NCI-H1930 (cell line): Measurements from ENCODE around the gene HMGXB3.
"Not testable (repeated sequence)": the region's sequence is repeated elsewhere in the genome, so short reads cannot be mapped to it uniquely, and the experiment has no call there.

Source experiments
- DNase-seq, 2 experiments: peaks; one replicate each; lab custom pipeline; 2025; lab: John Stamatoyannopoulos, UW

Gene HMGXB3

GRCh38 chr5:150068472-150068871 is 67.9 kb downstream of the HMGXB3 start:
- DNase-seq = no peak

- DNase-seq = no peak
These were observed 68.6 kb downstream of the HMGXB3 start for GRCh38 chr5:150068961-150069645.

- DNase-seq = no peak
These were observed 69.4 kb downstream of the HMGXB3 start for GRCh38 chr5:150069672-150070627.

GRCh38 chr5:150070821-150071220 is 70.3 kb downstream of the HMGXB3 start:
- DNase-seq = no peak

GRCh38 chr5:150073086-150073625 is 72.6 kb downstream of the HMGXB3 start:
- no peak for DNase-seq

GRCh38 chr5:150073677-150074076 is 73.1 kb downstream of the HMGXB3 start:
- DNase-seq = no peak

GRCh38 chr5:150075233-150075632 is 74.7 kb downstream of the HMGXB3 start:
- DNase-seq = no peak

- no peak for DNase-seq
These were observed 75.3 kb downstream of the HMGXB3 start for GRCh38 chr5:150075806-150076205.

GRCh38 chr5:150077060-150077459 is 76.5 kb downstream of the HMGXB3 start:
- no peak for DNase-seq

- DNase-seq = no peak
These were observed 77.7 kb downstream of the HMGXB3 start for GRCh38 chr5:150077996-150078801.

- no peak for DNase-seq
These were observed 78.5 kb downstream of the HMGXB3 start for GRCh38 chr5:150078802-150079689.

GRCh38 chr5:150079909-150080461 is 79.4 kb downstream of the HMGXB3 start:
- DNase-seq = no peak

- no peak for DNase-seq
These were observed 80.3 kb downstream of the HMGXB3 start for GRCh38 chr5:150080696-150081435.

GRCh38 chr5:150081541-150082283 is 81.2 kb downstream of the HMGXB3 start:
- no peak for DNase-seq

GRCh38 chr5:150082374-150082773 is 81.8 kb downstream of the HMGXB3 start:
- DNase-seq = no peak

GRCh38 chr5:150082889-150083288 is 82.3 kb downstream of the HMGXB3 start:
- no peak for DNase-seq

GRCh38 chr5:150084754-150085153 is 84.2 kb downstream of the HMGXB3 start:
- DNase-seq = not testable (repeated sequence)

- no peak for DNase-seq
These were observed 84.8 kb downstream of the HMGXB3 start for GRCh38 chr5:150085191-150085912.
